Gastrocnemius medialis (tissue), 4 donors: Measurements from ENCODE around the gene NDNF.

ENCODE experiments used
- POLR2A ChIP-seq, 2 donors: fragments of 450-650 bp; IDR thresholded peaks; one replicate each; pipeline ENCODE4 v1.6.1; 2017; ENCODE audit warnings: antibody characterized with exemption in 2 of 2, mild to moderate bottlenecking in 2 of 2, moderate library complexity in 2 of 2
- TF ChIP-seq, protein P1 (sequence below), 5 experiments: fragments of 450-650 bp in 3 of 5; fragments of 200-600 bp in 2 of 5; sonication (generic) in 2 of 5; IDR thresholded peaks in 4 of 5; conservative IDR thresholded peaks in 1 of 5; 1 replicate in 4 of 5; 2 replicates in 1 of 5; pipeline ENCODE4 v1.5.1; 2016 to 2019; ENCODE audit warnings: antibody characterized with exemption in 5 of 5, mild to moderate bottlenecking in 3 of 5, moderate library complexity in 3 of 5

DNA sequence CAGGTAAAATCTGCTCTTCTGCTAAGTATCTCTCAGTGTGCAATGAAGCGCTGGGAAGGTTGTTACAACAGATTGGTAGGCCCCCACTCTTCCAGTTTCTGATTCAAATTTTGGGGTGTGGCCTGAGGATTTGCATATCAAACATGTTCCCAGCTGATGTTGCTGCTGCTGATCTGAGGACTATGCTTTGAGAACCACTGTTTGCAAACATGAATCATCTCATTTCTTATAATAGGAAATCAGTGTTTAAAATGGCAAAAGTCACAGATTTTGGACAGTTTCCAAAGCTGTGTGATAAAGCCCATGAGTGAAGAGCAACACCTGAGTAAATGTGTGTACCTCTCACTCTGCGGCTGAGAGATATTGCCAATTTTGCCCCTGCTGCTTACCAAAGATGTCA, 36.2 kb upstream of the NDNF start:
- no peak for TF ChIP-seq POLR2A (IDR thresholded peaks at IDR 0.05)
- TF ChIP-seq, protein P1, sequence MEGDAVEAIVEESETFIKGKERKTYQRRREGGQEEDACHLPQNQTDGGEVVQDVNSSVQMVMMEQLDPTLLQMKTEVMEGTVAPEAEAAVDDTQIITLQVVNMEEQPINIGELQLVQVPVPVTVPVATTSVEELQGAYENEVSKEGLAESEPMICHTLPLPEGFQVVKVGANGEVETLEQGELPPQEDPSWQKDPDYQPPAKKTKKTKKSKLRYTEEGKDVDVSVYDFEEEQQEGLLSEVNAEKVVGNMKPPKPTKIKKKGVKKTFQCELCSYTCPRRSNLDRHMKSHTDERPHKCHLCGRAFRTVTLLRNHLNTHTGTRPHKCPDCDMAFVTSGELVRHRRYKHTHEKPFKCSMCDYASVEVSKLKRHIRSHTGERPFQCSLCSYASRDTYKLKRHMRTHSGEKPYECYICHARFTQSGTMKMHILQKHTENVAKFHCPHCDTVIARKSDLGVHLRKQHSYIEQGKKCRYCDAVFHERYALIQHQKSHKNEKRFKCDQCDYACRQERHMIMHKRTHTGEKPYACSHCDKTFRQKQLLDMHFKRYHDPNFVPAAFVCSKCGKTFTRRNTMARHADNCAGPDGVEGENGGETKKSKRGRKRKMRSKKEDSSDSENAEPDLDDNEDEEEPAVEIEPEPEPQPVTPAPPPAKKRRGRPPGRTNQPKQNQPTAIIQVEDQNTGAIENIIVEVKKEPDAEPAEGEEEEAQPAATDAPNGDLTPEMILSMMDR (IDR thresholded peaks at IDR 0.05 in 4 of 5, conservative IDR thresholded peaks at IDR 0.05 in 1 of 5): no peak
